Activated gamma-delta T cell (primary cell): Measurements from ENCODE around the gene JAKMIP1.
"Not testable (repeated sequence)": the region's sequence is repeated elsewhere in the genome, so short reads cannot be mapped to it uniquely, and the experiment has no call there.

Experiments used
- DNase-seq: peaks from one replicate; lab custom pipeline; 2025; lab: John Stamatoyannopoulos, UW

The JAKMIP1 gene

GRCh38 chr4:6229095-6229494, 28.7 kb upstream of the JAKMIP1 start:
- no peak for DNase-seq

GRCh38 chr4:6228158-6229067, 28.1 kb upstream of the JAKMIP1 start:
- DNase-seq, result no peak

GRCh38 chr4:6227412-6228157, 27.2 kb upstream of the JAKMIP1 start:
- DNase-seq, result no peak

GRCh38 chr4:6226506-6226905, 26.2 kb upstream of the JAKMIP1 start:
- no peak for DNase-seq

GRCh38 chr4:6225469-6225868, 25.1 kb upstream of the JAKMIP1 start:
- DNase-seq, result no peak

- DNase-seq, result no peak
Measured at GRCh38 chr4:6224735-6225134, 24.4 kb upstream of the JAKMIP1 start.

GRCh38 chr4:6222761-6223292, 22.5 kb upstream of the JAKMIP1 start:
- DNase-seq, result no peak

GRCh38 chr4:6221851-6222760, 21.8 kb upstream of the JAKMIP1 start:
- DNase-seq, result peak; percentile 45

- DNase-seq, result no peak
Measured at GRCh38 chr4:6221301-6221850, 21.0 kb upstream of the JAKMIP1 start.

- no peak for DNase-seq
Measured at GRCh38 chr4:6217716-6218381, 17.5 kb upstream of the JAKMIP1 start.

GRCh38 chr4:6216588-6216987, 16.2 kb upstream of the JAKMIP1 start:
- no peak for DNase-seq

GRCh38 chr4:6209921-6210320, 9.6 kb upstream of the JAKMIP1 start:
- no peak for DNase-seq

- DNase-seq, result not testable (repeated sequence)
Measured at GRCh38 chr4:6209291-6209690, 8.9 kb upstream of the JAKMIP1 start.

GRCh38 chr4:6208416-6208815, 8.1 kb upstream of the JAKMIP1 start:
- DNase-seq, result no peak

GRCh38 chr4:6207602-6208001, 7.3 kb upstream of the JAKMIP1 start:
- DNase-seq, result no peak

- no peak for DNase-seq
Measured at GRCh38 chr4:6206771-6207290, 6.5 kb upstream of the JAKMIP1 start.

GRCh38 chr4:6205973-6206372, 5.6 kb upstream of the JAKMIP1 start:
- no peak for DNase-seq

GRCh38 chr4:6205567-6205931, 5.2 kb upstream of the JAKMIP1 start:
- DNase-seq, result no peak

- no peak for DNase-seq
Measured at GRCh38 chr4:6204871-6205566, 4.7 kb upstream of the JAKMIP1 start.

- no peak for DNase-seq
Measured at GRCh38 chr4:6204098-6204497, 3.7 kb upstream of the JAKMIP1 start.
